GM12892 (cell line): ENCODE results near the gene HMGA1.

ENCODE experiments used
- POLR2AphosphoS5 ChIP-seq: IDR thresholded peaks from 2 replicates; pipeline ENCODE4 v1.6.1; 2011; ENCODE audit warnings: low read depth, low read length, control low read depth
- TAF1 ChIP-seq: IDR thresholded peaks from 2 replicates; pipeline ENCODE4 v1.6.1; 2011; ENCODE audit warnings: low read depth, mild to moderate bottlenecking, control low read depth, low read length, borderline replicate concordance

DNA sequence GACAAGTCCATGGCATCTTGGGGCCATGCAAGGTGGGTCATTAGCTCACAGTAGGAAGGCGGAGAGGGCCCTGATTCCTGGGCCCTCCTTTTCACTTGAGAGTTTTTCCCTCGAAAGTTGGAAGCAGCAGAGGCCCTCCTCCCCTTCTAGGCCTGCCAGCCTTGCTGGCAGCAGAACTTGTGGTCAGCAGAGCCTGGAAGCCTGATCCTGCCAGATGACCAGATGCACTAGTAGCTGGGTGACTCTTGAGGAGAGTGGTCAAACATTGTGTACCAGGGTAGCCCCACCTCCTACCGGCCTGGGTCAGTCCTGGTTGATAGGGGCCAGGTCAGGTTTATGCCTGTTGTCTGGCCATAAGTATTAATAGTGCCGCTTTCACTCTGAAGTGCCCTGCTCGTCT lies 3.8 kb upstream of the HMGA1 start:
- TF ChIP-seq TAF1 (no peak), POLR2AphosphoS5 (no peak)
